ENCODE measurements around the gene CYB561A3. TPM values are rescaled to one million over a fixed set of nuclear protein-coding genes. Genes with fewer than 3 reads are reported as not detected.

CYB561A3 gene
- total RNA-seq, 2 experiments from 2014 or later: 32.3 to 32.9 TPM

DNA sequence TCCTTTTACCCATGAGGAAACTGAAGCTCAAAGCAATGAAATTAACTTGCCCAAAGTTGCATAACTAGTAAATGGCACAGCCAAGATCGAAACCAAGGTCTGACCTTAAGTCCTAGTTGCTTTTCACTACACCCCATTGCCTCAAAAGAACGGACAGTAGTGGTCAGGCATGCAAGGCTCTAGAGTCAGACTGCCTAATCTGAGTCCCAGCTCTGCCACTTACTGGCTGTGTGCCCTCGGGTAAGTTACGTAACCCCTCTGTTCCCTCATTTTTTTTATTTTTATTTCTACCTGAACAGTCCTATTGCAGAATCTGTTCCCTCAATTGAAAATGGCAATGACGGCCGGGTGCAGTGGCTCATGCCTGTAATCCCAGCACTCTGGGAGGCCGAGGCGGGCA lies 9.6 kb downstream of the CYB561A3 start:
- Mint-ChIP-seq H3K27me3 (no peaks in the 10 kb centered on the region), H3K4me3 (no peak overlapping the region), H3K27ac (no peak overlapping the region), H3K36me3 (peaks cover 13% of the 10 kb centered on the region), H3K4me1 (ENCODE audit: low read depth) (peaks cover 4% of the 10 kb centered on the region), H3K9me3 (no peaks in the 10 kb centered on the region)
- ChIA-PET POLR2A (no interaction called here), CTCF (interaction anchor here (0.6 to 1.8 kb wide), 3 partner anchors 16 to 84 kb away, joined by 3 to 6 read pairs (median 3); no protein-coding TSS in a partner anchor)
- DNase-seq: no peak
- intact Hi-C loops (cut with micrococcal nuclease): no loop called here

DNA sequence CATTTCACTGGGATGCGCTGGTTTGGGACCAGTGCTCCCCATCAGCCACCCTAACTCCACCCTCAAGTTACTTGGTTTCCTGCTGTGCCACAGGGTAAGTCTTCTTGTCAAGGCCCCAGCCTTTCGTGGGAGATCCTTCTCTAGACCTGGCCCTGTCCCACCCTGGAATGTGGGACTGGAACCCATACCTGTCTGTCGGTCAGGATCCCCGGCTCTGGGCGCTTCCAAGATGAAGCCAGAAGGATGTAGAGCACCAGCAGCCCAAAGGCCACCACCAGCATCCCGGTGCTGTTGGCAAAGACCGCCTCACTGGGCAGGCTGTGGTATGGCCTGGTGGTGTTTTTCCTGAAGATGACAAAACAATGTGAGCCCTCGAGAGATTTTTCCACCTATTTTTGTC lies 10.9 kb downstream of the CYB561A3 start:
- H3K36me3 Mint-ChIP-seq: peaks cover 15% of the 10 kb centered on the region
- intact Hi-C loops (cut with micrococcal nuclease): no loop called here
- POLR2A ChIA-PET: no interaction called here
- no peak for DNase-seq
- CTCF ChIA-PET: no interaction called here
- H3K27me3 Mint-ChIP-seq: no peaks in the 10 kb centered on the region
- H3K4me3 Mint-ChIP-seq: no peak overlapping the region
- no peaks in the 10 kb centered on the region for H3K9me3 Mint-ChIP-seq
- H3K27ac Mint-ChIP-seq: no peak overlapping the region
- no peaks in the 10 kb centered on the region for H3K4me1 Mint-ChIP-seq (ENCODE audit: low read depth)

DNA sequence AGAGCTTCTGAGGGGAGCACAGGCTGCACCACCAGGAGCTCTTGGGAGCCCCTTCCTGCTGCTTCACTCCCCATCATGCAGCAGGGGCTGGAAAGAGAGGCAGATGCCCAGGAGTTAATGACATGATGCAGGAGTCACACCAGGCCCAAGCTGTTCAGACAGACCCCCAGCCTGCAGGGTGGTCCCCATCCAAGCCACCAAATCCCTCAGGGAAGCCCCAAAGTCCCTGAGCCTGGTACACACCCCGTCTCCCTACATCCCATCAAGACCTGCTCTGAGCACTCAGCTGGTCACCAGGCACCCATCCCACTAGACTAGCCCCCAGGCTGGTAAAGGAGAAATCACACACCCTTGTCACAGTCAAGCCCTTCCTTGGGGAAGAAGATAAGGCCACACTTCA lies 11.3 kb downstream of the CYB561A3 start:
- no peaks in the 10 kb centered on the region for H3K9me3 Mint-ChIP-seq
- no peaks in the 10 kb centered on the region for H3K4me1 Mint-ChIP-seq (ENCODE audit: low read depth)
- H3K27ac Mint-ChIP-seq: no peak overlapping the region
- ChIA-PET POLR2A (no interaction called here), CTCF (interaction anchor here (1.4 kb wide), 1 partner anchor 17 kb away, joined by 3 read pairs; the partner anchor contains the start of gene TKFC)
- DNase-seq: no peak
- no peak overlapping the region for H3K4me3 Mint-ChIP-seq
- H3K27me3 Mint-ChIP-seq: no peaks in the 10 kb centered on the region
- H3K36me3 Mint-ChIP-seq: peaks cover 15% of the 10 kb centered on the region
- intact Hi-C loops (cut with micrococcal nuclease): no loop called here

DNA sequence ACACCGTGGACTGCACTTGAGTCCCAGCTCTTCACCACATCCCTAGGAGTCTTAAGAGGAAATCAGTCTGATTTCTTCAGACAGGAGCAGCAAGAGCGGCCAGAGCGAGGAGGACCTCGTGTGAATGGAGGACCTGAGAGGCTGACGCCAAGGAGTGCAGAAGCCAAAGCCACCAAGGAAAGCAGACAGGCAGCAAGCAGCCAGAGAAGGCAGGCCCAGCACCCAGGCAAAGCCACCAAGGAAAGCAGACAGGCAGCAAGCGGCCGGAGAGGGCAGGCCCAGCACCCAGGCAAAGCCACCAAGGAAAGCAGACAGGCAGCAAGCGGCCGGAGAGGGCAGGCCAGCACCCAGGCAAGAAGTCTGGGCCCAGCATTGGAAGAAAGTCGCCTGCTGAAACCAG lies 11.8 kb downstream of the CYB561A3 start:
- POLR2A ChIA-PET: no interaction called here
- Mint-ChIP-seq H3K27me3 (no peaks in the 10 kb centered on the region), H3K27ac (no peak overlapping the region), H3K4me1 (ENCODE audit: low read depth) (no peaks in the 10 kb centered on the region), H3K4me3 (no peak overlapping the region), H3K9me3 (no peaks in the 10 kb centered on the region), H3K36me3 (peaks cover 15% of the 10 kb centered on the region)
- intact Hi-C loops (cut with micrococcal nuclease): no loop called here
- CTCF ChIA-PET: interaction anchor here (1.4 kb wide), 1 partner anchor 17 kb away, joined by 3 read pairs; the partner anchor contains the start of gene TKFC
- DNase-seq: no peak

DNA sequence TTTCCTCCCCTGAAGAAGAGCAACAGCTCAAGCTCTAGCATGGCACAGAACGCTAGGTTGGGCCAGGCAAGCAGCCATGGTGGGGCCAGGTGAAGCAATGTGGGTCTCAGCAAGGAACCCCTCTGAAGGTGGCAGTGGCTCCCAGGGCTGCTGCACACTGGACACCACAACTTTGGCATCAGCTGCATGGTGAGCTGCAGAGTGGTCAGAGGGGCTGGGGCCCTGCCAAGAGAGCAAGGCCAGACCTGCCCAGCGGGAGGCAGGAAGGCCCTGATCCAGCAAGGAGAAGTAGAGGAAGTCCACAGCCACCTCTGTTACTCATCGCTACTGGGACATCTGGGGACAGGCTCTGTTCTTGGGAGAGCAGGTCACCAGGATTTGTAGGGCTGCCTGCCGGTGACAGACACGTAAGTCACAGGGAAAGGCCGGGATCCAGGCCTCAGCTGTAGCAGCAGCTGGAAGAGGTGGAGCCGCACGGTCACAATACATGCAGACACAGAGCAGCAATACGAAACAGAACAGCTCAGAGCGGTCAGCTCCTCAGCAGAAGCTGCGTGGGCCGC lies 12.4 kb downstream of the CYB561A3 start:
- POLR2A ChIA-PET: interaction anchor here (1.1 kb wide), 2 partner anchors 13 to 19 kb away, joined by 4 read pairs; no protein-coding TSS in a partner anchor
- H3K27me3 Mint-ChIP-seq: no peaks in the 10 kb centered on the region
- intact Hi-C loops (cut with micrococcal nuclease): no loop called here

DNA sequence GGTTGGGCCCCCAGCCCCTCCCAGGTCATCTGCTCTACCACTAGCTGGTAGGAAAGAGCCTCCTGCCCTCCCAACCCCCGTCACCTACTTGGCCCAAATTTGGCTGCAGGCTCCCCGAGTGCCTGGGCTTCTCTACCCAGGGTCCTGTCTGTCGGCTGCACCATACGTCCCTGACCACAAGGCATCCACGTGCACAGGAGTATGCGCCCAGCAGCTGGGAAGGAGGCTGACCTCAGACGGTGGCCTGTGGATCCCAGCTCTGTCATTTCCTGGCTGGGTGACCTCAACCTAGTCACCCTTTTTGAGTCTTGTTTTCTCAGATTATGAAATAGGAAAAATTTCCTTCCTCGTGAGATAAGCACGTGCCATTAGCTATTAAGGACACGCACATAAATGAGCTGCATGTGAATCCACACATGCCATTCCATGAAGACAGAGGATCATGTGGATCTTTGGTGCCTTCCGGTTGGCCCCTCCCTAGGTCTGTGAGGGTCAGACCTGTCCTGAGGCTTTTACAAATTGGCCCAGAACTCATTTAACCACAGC lies 13.7 kb downstream of the CYB561A3 start:
- Mint-ChIP-seq H3K36me3 (peaks cover 9% of the 10 kb centered on the region), H3K4me1 (ENCODE audit: low read depth) (no peaks in the 10 kb centered on the region), H3K27me3 (no peaks in the 10 kb centered on the region), H3K4me3 (no peak overlapping the region), H3K27ac (no peak overlapping the region), H3K9me3 (no peaks in the 10 kb centered on the region)
- no peak for DNase-seq
- CTCF ChIA-PET: interaction anchor here (2.0 to 2.3 kb wide), 2 partner anchors 12 to 38 kb away, joined by 8 to 16 read pairs; no protein-coding TSS in a partner anchor
- POLR2A ChIA-PET: interaction anchor here (1.1 to 1.7 kb wide), 3 partner anchors 12 to 15 kb away, joined by 3 to 4 read pairs (median 4); partner anchors contain the start of genes CYB561A3, DDB1, TKFC and TMEM138
- intact Hi-C loops (cut with micrococcal nuclease): no loop called here

More for the DNA sequence above, 12.4 kb downstream of the CYB561A3 start:
- no peaks in the 10 kb centered on the region for H3K4me1 Mint-ChIP-seq (ENCODE audit: low read depth)
- H3K27ac Mint-ChIP-seq: no peak overlapping the region
- H3K9me3 Mint-ChIP-seq: no peaks in the 10 kb centered on the region
- no peak overlapping the region for H3K4me3 Mint-ChIP-seq
- H3K36me3 Mint-ChIP-seq: peaks cover 15% of the 10 kb centered on the region
- no peak for DNase-seq
- CTCF ChIA-PET: interaction anchor here (1.4 to 2.3 kb wide), 3 partner anchors 13 to 37 kb away, joined by 3 to 16 read pairs (median 8); partner anchors contain the start of gene TKFC

DNA sequence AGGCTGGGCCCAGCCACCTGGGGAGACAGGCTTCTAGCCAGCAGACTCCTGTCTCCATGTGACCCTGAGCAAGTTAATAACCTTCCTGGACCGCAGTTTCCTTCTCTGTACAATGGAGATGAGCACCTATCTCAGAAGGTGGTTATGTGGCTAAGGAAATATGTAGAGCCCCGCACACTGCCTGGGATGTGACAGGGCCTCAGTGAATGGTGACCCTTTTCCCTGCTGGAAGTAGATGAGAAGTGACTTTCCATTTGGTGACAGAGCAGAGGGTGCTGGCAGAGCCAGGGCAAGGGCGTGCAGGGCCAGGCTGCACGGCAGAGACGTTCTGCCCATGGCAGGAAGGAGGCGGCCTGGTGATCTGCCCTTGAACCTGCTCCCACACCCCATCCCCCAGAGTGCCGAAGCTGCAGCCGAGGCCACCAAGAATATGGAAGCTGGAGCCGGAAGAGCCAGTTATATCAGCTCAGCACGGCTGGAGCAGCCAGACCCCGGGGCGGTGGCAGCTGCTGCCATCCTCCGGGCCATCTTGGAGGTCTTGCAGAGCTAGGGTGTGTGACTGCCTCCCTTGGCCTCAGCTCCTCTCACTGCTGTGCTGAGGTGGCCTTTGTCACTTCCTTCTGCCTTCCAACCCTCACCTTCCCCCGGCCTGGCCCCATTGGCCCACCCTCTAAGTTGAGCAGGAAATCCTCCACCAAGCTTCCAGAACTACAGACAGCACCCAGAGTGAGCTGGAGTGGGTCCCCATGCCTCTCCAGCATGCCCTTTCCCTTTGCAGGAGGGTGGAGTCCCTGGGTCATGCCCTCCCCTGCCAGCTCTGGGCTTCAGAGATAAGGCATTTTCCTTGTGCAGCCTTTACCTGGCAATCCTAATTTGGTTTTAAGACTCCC lies 15.5 kb downstream of the CYB561A3 start:
- ChIA-PET CTCF (interaction anchor here (1.2 kb wide), 1 partner anchor 10 kb away, joined by 4 read pairs; no protein-coding TSS in a partner anchor), POLR2A (interaction anchor here (1.2 kb wide), 1 partner anchor 16 kb away, joined by 3 read pairs; the partner anchor contains the start of gene TMEM138)
- Mint-ChIP-seq H3K27ac (no peak overlapping the region), H3K4me3 (no peak overlapping the region), H3K27me3 (no peaks in the 10 kb centered on the region), H3K9me3 (no peaks in the 10 kb centered on the region), H3K36me3 (peaks cover 12% of the 10 kb centered on the region), H3K4me1 (ENCODE audit: low read depth) (no peaks in the 10 kb centered on the region)
- no peak for DNase-seq
- intact Hi-C loops (cut with micrococcal nuclease): no loop called here

DNA sequence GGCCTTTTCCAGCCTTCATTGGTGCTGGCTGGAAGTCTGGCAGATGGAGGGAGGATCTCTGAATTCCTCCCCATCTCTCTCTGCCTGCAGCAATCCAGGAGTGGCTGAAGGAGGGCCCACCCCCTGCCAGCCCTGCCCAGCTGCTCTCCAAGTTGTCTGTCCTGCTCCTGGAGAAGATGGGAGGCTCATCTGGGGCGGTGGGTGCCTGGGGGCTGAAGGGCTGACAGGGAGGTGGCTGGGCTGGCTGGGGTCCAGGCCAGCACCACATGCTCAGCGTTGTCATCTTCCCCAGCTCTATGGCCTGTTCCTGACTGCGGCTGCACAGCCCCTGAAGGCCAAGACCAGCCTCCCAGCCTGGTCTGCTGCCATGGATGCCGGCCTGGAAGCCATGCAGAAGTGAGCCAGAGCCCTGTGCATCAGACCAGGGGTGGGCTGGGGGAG lies 16.5 kb downstream of the CYB561A3 start:
- DNase-seq: no peak
- no peak overlapping the region for H3K4me3 Mint-ChIP-seq
- H3K4me1 Mint-ChIP-seq (ENCODE audit: low read depth): no peaks in the 10 kb centered on the region
- peaks cover 17% of the 10 kb centered on the region for H3K36me3 Mint-ChIP-seq
- H3K27ac Mint-ChIP-seq: no peak overlapping the region
- ChIA-PET POLR2A (no interaction called here), CTCF (no interaction called here)
- H3K9me3 Mint-ChIP-seq: no peaks in the 10 kb centered on the region
- H3K27me3 Mint-ChIP-seq: no peaks in the 10 kb centered on the region
- intact Hi-C loops (cut with micrococcal nuclease): no loop called here

DNA sequence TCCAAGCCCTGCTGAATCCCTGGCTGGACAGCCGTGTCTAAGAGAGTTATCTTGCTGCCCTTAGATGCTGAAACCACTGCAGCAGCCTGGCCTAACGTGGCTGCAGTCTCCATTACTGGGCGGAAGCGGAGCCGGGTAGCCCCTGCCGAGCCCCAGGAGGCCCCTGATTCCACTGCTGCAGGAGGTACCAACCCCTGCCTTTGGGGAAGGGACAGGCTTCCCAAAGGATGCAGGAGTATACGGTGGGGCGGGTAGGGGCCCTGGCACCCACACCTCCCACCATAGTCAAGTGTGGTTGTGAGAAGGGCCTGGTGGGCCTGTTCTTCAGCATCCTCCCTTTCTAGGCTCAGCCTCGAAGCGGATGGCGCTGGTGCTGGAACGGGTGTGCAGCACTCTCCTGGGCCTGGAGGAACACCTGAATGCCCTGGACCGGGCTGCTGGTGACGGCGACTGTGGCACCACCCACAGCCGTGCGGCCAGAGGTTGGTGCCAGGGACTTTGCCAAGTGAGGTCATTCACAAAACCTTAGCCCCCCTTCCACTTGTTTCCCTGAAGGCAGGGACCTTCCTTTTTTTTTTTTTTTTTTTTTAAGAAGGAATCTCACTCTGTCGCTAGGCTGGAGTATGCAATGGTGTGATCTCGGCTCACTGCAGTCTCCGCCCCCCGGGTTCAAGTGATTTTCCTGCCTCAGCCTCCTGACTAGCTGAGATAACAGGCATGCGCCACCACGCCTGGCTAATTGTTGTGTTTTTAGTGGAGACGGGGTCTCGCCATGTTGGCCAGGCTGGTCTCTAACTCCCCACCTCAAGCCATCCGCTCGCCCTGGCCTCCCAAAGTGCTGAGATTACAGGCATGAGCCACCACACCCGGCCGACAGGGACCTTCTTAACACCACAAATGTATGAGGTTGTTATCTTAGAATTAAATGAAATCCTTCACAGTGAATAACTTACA lies 17.6 kb downstream of the CYB561A3 start:
- POLR2A ChIA-PET: no interaction called here
- CTCF ChIA-PET: no interaction called here

DNA sequence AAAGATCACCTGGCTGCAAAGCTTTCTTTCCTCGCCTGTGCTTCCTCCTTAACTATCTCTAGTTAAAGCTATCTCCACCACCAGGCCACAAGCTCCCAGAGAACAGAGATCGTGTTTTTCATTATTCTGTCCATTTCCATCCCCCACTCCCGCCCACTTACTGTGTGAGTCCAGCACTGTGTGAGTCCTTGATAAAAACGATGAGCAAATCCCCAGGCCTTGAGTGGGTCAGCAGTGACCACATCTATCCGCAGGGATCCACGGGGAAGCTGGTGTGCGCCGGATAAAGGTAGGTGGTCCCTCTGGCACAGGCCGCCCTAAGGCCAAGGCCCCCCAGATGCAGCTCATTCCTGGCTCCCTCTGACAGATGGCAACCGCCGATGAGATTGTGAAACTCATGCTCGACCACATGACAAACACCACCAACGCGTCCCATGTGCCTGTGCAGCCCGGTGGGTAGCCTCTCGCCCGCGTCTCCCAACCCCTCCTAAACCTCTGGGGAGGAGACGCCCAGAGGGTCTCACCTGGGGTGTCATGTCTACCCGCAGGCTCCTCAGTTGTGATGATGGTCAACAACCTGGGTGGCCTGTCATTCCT lies 19.4 kb downstream of the CYB561A3 start:
- DNase-seq: no peak

More for the DNA sequence above, 17.6 kb downstream of the CYB561A3 start:
- DNase-seq: no peak
- Mint-ChIP-seq H3K27ac (no peak overlapping the region), H3K4me3 (no peak overlapping the region), H3K9me3 (no peaks in the 10 kb centered on the region), H3K27me3 (no peaks in the 10 kb centered on the region), H3K4me1 (ENCODE audit: low read depth) (no peaks in the 10 kb centered on the region), H3K36me3 (peaks cover 19% of the 10 kb centered on the region)
- intact Hi-C loops (cut with micrococcal nuclease): no loop called here

DNA sequence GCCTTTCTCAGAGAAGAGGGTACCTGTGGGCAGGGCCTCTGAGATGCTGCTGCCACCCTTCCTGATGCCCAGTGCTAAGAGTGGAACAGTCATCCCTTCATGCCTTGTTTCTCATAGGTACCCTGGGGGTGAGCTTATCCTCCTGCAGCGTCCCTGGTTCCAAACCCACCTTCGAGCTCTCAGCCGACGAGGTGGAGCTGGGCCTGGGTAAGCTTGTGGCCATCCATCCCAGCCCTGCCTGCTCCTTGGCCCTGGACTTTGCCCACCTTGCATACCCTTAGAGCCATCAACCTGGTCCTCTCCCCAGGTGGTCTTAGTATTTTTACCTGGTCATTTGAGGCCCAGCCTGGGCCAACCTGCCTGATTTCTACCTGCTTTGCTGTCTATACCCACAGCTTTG lies 20.0 kb downstream of the CYB561A3 start:
- no peak for DNase-seq
- Mint-ChIP-seq H3K4me1 (ENCODE audit: low read depth) (no peaks in the 10 kb centered on the region), H3K9me3 (no peaks in the 10 kb centered on the region), H3K36me3 (peaks cover 25% of the 10 kb centered on the region), H3K4me3 (no peak overlapping the region), H3K27ac (no peak overlapping the region), H3K27me3 (no peaks in the 10 kb centered on the region)
- POLR2A ChIA-PET: interaction anchor here (0.6 kb wide), 1 partner anchor 55 kb away, joined by 3 read pairs; no protein-coding TSS in a partner anchor
- CTCF ChIA-PET: interaction anchor here (1.1 to 1.4 kb wide), 2 partner anchors 44 to 93 kb away, joined by 3 to 4 read pairs; no protein-coding TSS in a partner anchor
- intact Hi-C loops (cut with micrococcal nuclease): no loop called here

More for the DNA sequence above, 19.4 kb downstream of the CYB561A3 start:
- no peak overlapping the region for H3K27ac Mint-ChIP-seq
- H3K4me1 Mint-ChIP-seq (ENCODE audit: low read depth): no peaks in the 10 kb centered on the region
- POLR2A ChIA-PET: interaction anchor here (0.6 kb wide), 1 partner anchor 55 kb away, joined by 3 read pairs; no protein-coding TSS in a partner anchor
- H3K36me3 Mint-ChIP-seq: peaks cover 25% of the 10 kb centered on the region
- intact Hi-C loops (cut with micrococcal nuclease): no loop called here
- H3K27me3 Mint-ChIP-seq: no peaks in the 10 kb centered on the region
- no peaks in the 10 kb centered on the region for H3K9me3 Mint-ChIP-seq
- CTCF ChIA-PET: interaction anchor here (1.4 kb wide), 1 partner anchor 43 kb away, joined by 4 read pairs; no protein-coding TSS in a partner anchor
- no peak overlapping the region for H3K4me3 Mint-ChIP-seq

All from activated CD4-positive, alpha-beta memory T cell treated with anti-CD3 and anti-CD28 coated beads for 36 hours (primary cell).